Progenitor cell of endocrine pancreas (in vitro differentiated cells): ENCODE results near the gene TMEM231. TPM values are rescaled to one million over a fixed set of nuclear protein-coding genes. Genes with fewer than 3 reads are reported as not detected.

ENCODE experiments used
- DNase-seq: peaks from one replicate; pipeline ENCODE4 v3.0.0; 2021; ENCODE audit warnings: low spot score; ENCODE audit not compliant: unreplicated experiment
- H3K27ac Mint-ChIP-seq: 2 replicates; pipeline ENCODE4 v1.8.0; 2021; ENCODE audit warnings: mild to moderate bottlenecking, moderate library complexity, mixed read lengths
- H3K27me3 Mint-ChIP-seq: 2 replicates; pipeline ENCODE4 v1.8.0; 2021; ENCODE audit warnings: mixed read lengths
- H3K36me3 Mint-ChIP-seq: 2 replicates; pipeline ENCODE4 v1.8.0; 2022; ENCODE audit warnings: mixed read lengths; ENCODE audit not compliant: insufficient read depth
- H3K4me1 Mint-ChIP-seq: 2 replicates; pipeline ENCODE4 v1.8.0; 2021; ENCODE audit warnings: low read depth, mixed read lengths
- H3K4me3 Mint-ChIP-seq: 2 replicates; pipeline ENCODE4 v1.8.0; 2021; ENCODE audit warnings: low read depth, mild to moderate bottlenecking, moderate library complexity, mixed read lengths
- H3K9me3 Mint-ChIP-seq: 2 replicates; pipeline ENCODE4 v1.8.0; 2021; ENCODE audit warnings: low read depth, mixed read lengths
- total RNA-seq: library from RNA; stranded (reverse); gene quantifications from 2 replicates; pipeline ENCODE4 v1.2.1, GENCODE V29; 2021
- TF ChIP-seq, protein P1 (sequence below): fragments of 200-600 bp; sonication (generic); IDR thresholded peaks from one replicate; pipeline ENCODE4 v1.5.0; 2021; ENCODE audit warnings: antibody characterized with exemption, mild to moderate bottlenecking; ENCODE audit not compliant: unreplicated experiment

The TMEM231 gene
- total RNA-seq, 1 donor from 2014 or later: 10.8 TPM

DNA sequence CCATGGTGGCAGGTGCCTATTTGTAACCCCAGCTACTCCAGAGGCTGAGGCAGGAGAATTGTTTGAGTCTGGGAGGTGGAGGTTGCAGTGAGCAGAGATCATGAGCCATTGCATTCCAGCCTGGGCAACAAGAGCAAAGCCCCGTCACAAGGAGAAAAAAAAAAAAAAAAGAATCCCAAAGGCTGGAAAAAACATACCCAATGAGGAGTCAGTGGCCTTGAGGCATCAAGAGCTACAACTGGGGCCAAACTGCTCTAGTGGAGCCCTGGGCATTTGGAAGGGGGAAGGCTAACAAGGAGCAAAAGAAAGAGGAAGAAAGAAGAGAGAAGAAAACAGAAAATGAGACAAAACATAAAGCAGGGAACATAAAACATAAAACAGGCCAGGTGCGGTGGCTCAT, 67.7 kb downstream of the TMEM231 start:
- Mint-ChIP-seq H3K4me3 (no peak overlapping the region), H3K27me3 (no peaks in the 10 kb centered on the region), H3K36me3 (no peaks in the 10 kb centered on the region), H3K27ac (no peak overlapping the region), H3K9me3 (no peaks in the 10 kb centered on the region), H3K4me1 (no peaks in the 10 kb centered on the region)
- TF ChIP-seq, protein P1, sequence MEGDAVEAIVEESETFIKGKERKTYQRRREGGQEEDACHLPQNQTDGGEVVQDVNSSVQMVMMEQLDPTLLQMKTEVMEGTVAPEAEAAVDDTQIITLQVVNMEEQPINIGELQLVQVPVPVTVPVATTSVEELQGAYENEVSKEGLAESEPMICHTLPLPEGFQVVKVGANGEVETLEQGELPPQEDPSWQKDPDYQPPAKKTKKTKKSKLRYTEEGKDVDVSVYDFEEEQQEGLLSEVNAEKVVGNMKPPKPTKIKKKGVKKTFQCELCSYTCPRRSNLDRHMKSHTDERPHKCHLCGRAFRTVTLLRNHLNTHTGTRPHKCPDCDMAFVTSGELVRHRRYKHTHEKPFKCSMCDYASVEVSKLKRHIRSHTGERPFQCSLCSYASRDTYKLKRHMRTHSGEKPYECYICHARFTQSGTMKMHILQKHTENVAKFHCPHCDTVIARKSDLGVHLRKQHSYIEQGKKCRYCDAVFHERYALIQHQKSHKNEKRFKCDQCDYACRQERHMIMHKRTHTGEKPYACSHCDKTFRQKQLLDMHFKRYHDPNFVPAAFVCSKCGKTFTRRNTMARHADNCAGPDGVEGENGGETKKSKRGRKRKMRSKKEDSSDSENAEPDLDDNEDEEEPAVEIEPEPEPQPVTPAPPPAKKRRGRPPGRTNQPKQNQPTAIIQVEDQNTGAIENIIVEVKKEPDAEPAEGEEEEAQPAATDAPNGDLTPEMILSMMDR: no peak
- DNase-seq: no peak

Other genes starting within 250 kb of the TMEM231 start
- 91.5 and 94.6 TPM in 2 replicates for gene CFDP1, start 122.7 kb downstream of the TMEM231 start, total RNA-seq
- gene TMEM170A, start 91.6 kb downstream of the TMEM231 start, total RNA-seq: 57.4 and 61.6 TPM in 2 replicates
- gene CHST6, start 60.8 kb downstream of the TMEM231 start, total RNA-seq: 7.7 and 8.4 TPM in 2 replicates
- 0.24 and 0.93 TPM in 2 replicates for gene CHST5, start 20.1 kb downstream of the TMEM231 start, total RNA-seq
- gene GABARAPL2, start 10.1 kb upstream of the TMEM231 start, total RNA-seq: 75.0 and 79.0 TPM in 2 replicates
- 61.2 and 65.8 TPM in 2 replicates for gene ADAT1, start 67.0 kb upstream of the TMEM231 start, total RNA-seq
- 126 and 127 TPM in 2 replicates for gene KARS1, start 91.4 kb upstream of the TMEM231 start, total RNA-seq
- 42.1 and 43.0 TPM in 2 replicates for gene TERF2IP, start 91.5 kb upstream of the TMEM231 start, total RNA-seq
- gene CPHXL2, start 120.8 kb upstream of the TMEM231 start, total RNA-seq: not detected in 2 replicates
- gene DUXB, start 145.2 kb upstream of the TMEM231 start, total RNA-seq: not detected in 2 replicates
- gene CPHXL, start 170.2 kb upstream of the TMEM231 start, total RNA-seq: not detected in 2 replicates